Stomach (tissue), 4 donors: ENCODE data around the gene TRIO.

Source experiments
- CTCF ChIP-seq, 7 experiments: fragments of 450-650 bp in 4 of 7; fragments of 200-600 bp in 3 of 7; sonication (generic) in 3 of 7; IDR thresholded peaks; one replicate each; pipeline ENCODE4 v1.5.1; 2016 to 2019; ENCODE audit warnings: antibody characterized with exemption in 7 of 7, control low read depth in 2 of 7, mild to moderate bottlenecking in 1 of 7
- EP300 ChIP-seq: sonication (generic); formaldehyde crosslinking; IDR thresholded peaks from one replicate; pipeline ENCODE4 v1.6.1; 2017; ENCODE audit warnings: antibody characterized with exemption
- POLR2A ChIP-seq, 4 donors: fragments of 450-650 bp; IDR thresholded peaks; one replicate each; pipeline ENCODE4 v1.6.1; 2016; ENCODE audit warnings: antibody characterized with exemption in 4 of 4, control low read depth in 2 of 4, mild to moderate bottlenecking in 1 of 4, moderate library complexity in 1 of 4
- POLR2AphosphoS5 ChIP-seq, 3 donors: sonication (generic); formaldehyde crosslinking; IDR thresholded peaks; one replicate each; pipeline ENCODE4 v1.6.1; 2016; ENCODE audit warnings: antibody characterized with exemption in 3 of 3

GRCh38 chr5:14532180-14532579 is 389.0 kb downstream of the TRIO start:
- TF ChIP-seq CTCF (IDR thresholded peaks at IDR 0.05) (no peak), EP300 (no peak), POLR2AphosphoS5 (IDR thresholded peaks at IDR 0.05) (no peak), POLR2A (IDR thresholded peaks at IDR 0.05) (no peak)
